ENCODE results near the gene KAT6B.

KAT6B gene

GRCh38 chr10:75033399-75034130, 207.2 kb downstream of the KAT6B start:
- TF ChIP-seq CTCF (conservative IDR thresholded peaks at IDR 0.05; ENCODE audit: control insufficient read depth, insufficient read depth, low read depth, low read length) = no peak
- no peak overlapping the region for H3K4me3 ChIP-seq (ENCODE audit: control insufficient read depth, low read depth, low read length)
- no peak for DNase-seq (ENCODE audit: low read depth)

- peak; percentile 25 for DNase-seq (ENCODE audit: low read depth)
- no peak for TF ChIP-seq CTCF (conservative IDR thresholded peaks at IDR 0.05; ENCODE audit: control insufficient read depth, insufficient read depth, low read depth, low read length)
- no peak overlapping the region for H3K4me3 ChIP-seq (ENCODE audit: control insufficient read depth, low read depth, low read length)
These were observed 207.7 kb downstream of the KAT6B start for GRCh38 chr10:75034131-75034512.

DNA sequence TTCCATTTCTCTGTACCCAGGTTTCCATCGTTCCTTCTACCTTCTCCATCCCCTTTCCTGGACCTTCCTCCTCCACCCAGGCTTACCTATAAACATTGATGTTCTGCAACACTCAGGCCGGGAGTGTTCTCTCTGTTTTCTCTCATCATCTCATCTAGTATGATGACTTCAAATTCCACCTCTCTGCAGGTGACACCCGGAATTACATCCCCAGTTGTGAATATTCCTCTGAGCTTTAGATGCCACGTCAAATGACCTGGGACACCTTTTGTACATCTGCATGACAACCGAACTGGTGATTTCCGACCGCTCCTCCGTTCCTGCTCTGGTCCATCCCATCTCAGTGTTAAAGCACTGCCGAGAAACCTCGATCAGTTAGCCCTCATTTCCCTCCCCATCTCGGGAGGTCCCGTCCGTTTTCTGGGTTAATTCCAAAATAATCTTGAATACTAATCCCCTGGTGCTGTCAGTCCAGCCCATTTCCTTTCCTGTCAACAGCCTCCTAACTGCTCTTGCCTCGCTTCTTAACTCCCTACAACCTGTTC, 208.4 kb downstream of the KAT6B start:
- H3K4me3 ChIP-seq (ENCODE audit: control insufficient read depth, low read depth, low read length) = no peak overlapping the region
- DNase-seq (ENCODE audit: low read depth) = no peak
- TF ChIP-seq CTCF (conservative IDR thresholded peaks at IDR 0.05; ENCODE audit: control insufficient read depth, insufficient read depth, low read depth, low read length) = no peak

DNA sequence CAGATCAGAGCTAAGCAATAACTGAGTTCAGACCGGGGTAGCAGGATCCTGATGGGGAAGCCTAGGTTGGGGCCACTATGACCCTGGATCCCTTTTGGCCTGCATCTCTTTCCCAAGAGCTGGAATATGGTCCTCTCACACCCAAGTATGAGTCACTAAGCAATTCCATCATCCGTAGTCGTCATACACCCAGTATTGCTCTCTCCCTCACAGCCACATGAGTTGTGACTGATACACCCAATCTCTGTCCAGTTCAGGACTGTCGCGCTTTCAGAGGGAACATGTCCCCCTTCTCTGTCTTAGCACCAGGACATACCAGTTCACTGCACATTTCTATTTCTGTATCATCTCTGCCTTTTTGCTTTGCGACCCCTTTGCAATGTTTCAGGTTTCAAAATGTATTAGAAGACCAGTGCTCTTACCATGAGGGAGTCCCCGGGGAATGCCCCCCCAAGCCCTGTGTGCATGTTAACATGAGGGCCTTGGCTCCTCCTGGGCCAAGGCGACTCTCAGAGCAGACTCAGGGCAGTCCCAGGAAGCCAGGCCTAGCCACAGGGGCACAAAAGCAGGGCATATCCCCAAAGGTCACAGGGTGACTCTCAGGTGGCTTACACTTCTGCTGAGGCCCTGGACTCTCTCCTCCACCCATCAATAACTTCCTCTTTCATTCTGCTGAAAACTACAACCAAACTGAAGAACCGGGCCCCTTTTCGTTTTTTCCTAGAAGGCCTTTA, 209.7 kb downstream of the KAT6B start:
- H3K4me3 ChIP-seq (ENCODE audit: control insufficient read depth, low read depth, low read length) = no peak overlapping the region
- no peak for TF ChIP-seq CTCF (conservative IDR thresholded peaks at IDR 0.05; ENCODE audit: control insufficient read depth, insufficient read depth, low read depth, low read length)
- DNase-seq (ENCODE audit: low read depth) = peak; percentile 85

DNA sequence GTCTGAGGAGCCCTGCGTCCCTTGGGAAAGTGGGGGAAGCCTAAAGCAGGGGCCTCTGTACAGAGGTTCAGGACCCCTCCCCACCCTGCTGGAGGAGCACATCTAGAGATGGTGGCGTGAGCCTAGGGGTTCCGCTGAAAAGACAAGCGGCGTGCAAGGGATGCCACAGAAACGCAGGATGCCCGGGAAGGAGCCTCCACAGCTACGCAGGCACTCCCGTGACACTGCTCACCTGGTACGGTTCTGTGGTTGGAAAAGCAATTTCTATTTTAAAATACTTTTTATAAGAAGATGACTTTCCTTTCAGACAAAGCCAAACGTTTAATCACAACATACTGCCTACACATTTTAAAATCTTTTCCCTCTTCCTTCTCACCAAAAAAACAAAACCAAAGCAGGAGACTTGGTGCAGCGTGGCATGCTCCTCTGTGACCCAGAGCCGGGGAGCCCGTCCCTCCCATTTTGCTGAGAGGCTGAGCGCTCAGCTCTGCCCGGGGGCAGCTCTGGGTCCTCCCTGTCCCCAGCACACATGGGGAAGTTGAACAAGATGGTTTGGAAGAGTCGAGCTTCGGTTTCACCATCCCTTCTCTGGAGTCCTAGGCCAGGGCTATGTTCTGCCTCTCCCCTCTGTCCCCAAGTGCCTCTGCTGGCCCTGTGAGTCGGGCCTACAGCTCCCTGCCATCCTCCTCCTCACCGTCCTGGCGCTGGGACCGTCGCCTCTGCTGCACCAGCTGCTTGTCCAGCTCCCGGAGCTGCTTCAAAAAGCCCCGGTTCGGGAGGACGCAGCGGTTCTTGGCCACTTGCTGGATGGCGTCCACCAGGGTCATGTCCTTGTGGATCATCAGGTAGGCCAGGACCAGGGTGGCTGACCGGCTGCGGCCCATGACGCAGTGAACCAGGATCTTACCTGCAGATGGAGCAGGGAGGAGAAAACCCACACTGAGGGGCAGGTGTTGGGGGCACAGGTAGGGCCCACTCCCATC, 211.1 kb downstream of the KAT6B start:
- no peak for TF ChIP-seq CTCF (conservative IDR thresholded peaks at IDR 0.05; ENCODE audit: control insufficient read depth, insufficient read depth, low read depth, low read length)
- H3K4me3 ChIP-seq (ENCODE audit: control insufficient read depth, low read depth, low read length) = no peak overlapping the region
- DNase-seq (ENCODE audit: low read depth) = no peak

DNA sequence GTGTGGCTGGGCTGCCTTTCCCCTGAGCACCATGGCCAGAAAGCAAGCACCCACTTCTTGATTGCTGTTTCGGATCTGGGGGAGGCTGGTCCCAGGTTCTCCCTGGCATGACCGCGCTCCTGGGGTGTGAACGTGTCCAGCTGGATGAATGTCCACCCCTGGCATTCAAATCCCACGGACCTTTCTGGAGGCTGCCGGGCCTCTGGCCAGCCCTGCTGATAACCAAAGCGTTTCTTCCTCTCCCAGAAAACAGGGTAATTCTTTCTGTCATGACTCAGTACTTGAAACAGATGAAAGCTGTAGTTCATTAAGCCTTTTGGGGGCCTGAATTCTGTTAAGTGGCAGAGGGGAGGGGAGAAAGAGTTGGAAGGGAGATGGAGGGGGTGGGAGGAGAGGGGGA, 211.9 kb downstream of the KAT6B start:
- peak; percentile 67 for DNase-seq (ENCODE audit: low read depth)
- no peak for TF ChIP-seq CTCF (conservative IDR thresholded peaks at IDR 0.05; ENCODE audit: control insufficient read depth, insufficient read depth, low read depth, low read length)
- H3K4me3 ChIP-seq (ENCODE audit: control insufficient read depth, low read depth, low read length) = no peak overlapping the region
